ENCODE results near the gene C1QTNF12. TPM values are rescaled to one million over a fixed set of nuclear protein-coding genes. Genes with fewer than 3 reads are reported as not detected.

The C1QTNF12 gene
- total and polyA plus RNA-seq, 2 experiments from 2014 or later: 4.1 to 4.2 TPM

DNA sequence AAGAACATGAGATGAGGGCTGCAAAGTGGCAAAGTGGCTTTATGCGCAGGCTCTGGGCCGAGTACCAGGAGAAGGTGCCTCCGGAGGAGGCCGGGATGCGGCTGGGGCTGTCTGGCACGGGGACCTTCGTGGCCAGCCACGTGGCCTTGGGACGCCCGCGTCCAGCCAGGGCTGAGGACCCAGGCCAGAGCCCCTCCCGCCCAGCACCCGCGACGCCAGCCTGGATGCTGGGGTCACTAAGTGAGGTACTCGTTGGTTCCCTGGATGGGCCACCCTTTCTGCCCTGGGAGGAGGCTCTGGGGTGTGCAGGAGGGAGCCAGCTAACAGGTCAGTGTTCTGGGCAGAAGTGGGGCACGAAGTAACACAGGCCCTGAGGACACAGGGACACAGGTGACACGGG, 46.3 kb upstream of the C1QTNF12 start:
- Histone ChIP-seq H3K4me3 (no peak overlapping the region), H3K36me3 (ENCODE audit: insufficient read depth) (no peaks in the 10 kb centered on the region), H3K79me2 (replicated peaks; ENCODE audit: insufficient read depth) (no peaks in the 10 kb centered on the region), H4K20me1 (replicated peaks; ENCODE audit: insufficient read depth) (no peaks in the 10 kb centered on the region), H3K4me1 (ENCODE audit: insufficient read depth) (no peaks in the 10 kb centered on the region), H2AFZ (no peak overlapping the region), H3F3A (replicated peaks; ENCODE audit: low read depth) (0 out of 2 replicates have a peak, but pooled peaks cover 9% of the 10 kb centered on the region), H3K9me2 (ENCODE audit: insufficient read depth) (no peaks in the 10 kb centered on the region), H3K27me3 (ENCODE audit: insufficient read depth) (no peaks in the 10 kb centered on the region), H3K4me2 (no peak overlapping the region), H3K27ac (ENCODE audit: low read depth) (no peak overlapping the region)
- Mint-ChIP-seq H3K36me3 (ENCODE audit: low read depth) (no peaks in the 10 kb centered on the region), H3K27me3 (ENCODE audit: insufficient read depth, low read depth, poor library complexity) (peaks cover 11% of the 10 kb centered on the region), H3K9me3 (peaks cover 3% of the 10 kb centered on the region; the same call in 2 of the 3 replicates), H3K4me1 (peaks cover 4% of the 10 kb centered on the region; the same call in 1 of the 3 replicates), H3K27ac (no peak overlapping the region), H3K4me3 (no peak overlapping the region)
- TF ChIP-seq NANOG (IDR thresholded peaks at IDR 0.05; ENCODE audit: borderline replicate concordance) (no peak), JUNB (IDR thresholded peaks at IDR 0.05; ENCODE audit: unreplicated experiment) (no peak), CREB1 (CRISPR knock-in tag; IDR thresholded peaks at IDR 0.05; ENCODE audit: low read depth) (no peak), STAT1 (IDR thresholded peaks at IDR 0.05; ENCODE audit: unreplicated experiment) (no peak), POLR2AphosphoS5 (IDR thresholded peaks at IDR 0.05; ENCODE audit: low read depth) (no peak), ZNF114 (CRISPR knock-in tag; IDR thresholded peaks at IDR 0.05) (no peak), EZH2 (IDR thresholded peaks at IDR 0.05; ENCODE audit: low read depth, unreplicated experiment) (no peak), ZNF331 (CRISPR knock-in tag; IDR thresholded peaks at IDR 0.05; ENCODE audit: low read depth) (no peak), EZH2phosphoT487 (IDR thresholded peaks at IDR 0.05; ENCODE audit: unreplicated experiment) (no peak)
- TF ChIP-seq, protein P1, sequence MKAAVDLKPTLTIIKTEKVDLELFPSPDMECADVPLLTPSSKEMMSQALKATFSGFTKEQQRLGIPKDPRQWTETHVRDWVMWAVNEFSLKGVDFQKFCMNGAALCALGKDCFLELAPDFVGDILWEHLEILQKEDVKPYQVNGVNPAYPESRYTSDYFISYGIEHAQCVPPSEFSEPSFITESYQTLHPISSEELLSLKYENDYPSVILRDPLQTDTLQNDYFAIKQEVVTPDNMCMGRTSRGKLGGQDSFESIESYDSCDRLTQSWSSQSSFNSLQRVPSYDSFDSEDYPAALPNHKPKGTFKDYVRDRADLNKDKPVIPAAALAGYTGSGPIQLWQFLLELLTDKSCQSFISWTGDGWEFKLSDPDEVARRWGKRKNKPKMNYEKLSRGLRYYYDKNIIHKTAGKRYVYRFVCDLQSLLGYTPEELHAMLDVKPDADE (IDR thresholded peaks at IDR 0.05): no peak
- TF ChIP-seq, protein P2, sequence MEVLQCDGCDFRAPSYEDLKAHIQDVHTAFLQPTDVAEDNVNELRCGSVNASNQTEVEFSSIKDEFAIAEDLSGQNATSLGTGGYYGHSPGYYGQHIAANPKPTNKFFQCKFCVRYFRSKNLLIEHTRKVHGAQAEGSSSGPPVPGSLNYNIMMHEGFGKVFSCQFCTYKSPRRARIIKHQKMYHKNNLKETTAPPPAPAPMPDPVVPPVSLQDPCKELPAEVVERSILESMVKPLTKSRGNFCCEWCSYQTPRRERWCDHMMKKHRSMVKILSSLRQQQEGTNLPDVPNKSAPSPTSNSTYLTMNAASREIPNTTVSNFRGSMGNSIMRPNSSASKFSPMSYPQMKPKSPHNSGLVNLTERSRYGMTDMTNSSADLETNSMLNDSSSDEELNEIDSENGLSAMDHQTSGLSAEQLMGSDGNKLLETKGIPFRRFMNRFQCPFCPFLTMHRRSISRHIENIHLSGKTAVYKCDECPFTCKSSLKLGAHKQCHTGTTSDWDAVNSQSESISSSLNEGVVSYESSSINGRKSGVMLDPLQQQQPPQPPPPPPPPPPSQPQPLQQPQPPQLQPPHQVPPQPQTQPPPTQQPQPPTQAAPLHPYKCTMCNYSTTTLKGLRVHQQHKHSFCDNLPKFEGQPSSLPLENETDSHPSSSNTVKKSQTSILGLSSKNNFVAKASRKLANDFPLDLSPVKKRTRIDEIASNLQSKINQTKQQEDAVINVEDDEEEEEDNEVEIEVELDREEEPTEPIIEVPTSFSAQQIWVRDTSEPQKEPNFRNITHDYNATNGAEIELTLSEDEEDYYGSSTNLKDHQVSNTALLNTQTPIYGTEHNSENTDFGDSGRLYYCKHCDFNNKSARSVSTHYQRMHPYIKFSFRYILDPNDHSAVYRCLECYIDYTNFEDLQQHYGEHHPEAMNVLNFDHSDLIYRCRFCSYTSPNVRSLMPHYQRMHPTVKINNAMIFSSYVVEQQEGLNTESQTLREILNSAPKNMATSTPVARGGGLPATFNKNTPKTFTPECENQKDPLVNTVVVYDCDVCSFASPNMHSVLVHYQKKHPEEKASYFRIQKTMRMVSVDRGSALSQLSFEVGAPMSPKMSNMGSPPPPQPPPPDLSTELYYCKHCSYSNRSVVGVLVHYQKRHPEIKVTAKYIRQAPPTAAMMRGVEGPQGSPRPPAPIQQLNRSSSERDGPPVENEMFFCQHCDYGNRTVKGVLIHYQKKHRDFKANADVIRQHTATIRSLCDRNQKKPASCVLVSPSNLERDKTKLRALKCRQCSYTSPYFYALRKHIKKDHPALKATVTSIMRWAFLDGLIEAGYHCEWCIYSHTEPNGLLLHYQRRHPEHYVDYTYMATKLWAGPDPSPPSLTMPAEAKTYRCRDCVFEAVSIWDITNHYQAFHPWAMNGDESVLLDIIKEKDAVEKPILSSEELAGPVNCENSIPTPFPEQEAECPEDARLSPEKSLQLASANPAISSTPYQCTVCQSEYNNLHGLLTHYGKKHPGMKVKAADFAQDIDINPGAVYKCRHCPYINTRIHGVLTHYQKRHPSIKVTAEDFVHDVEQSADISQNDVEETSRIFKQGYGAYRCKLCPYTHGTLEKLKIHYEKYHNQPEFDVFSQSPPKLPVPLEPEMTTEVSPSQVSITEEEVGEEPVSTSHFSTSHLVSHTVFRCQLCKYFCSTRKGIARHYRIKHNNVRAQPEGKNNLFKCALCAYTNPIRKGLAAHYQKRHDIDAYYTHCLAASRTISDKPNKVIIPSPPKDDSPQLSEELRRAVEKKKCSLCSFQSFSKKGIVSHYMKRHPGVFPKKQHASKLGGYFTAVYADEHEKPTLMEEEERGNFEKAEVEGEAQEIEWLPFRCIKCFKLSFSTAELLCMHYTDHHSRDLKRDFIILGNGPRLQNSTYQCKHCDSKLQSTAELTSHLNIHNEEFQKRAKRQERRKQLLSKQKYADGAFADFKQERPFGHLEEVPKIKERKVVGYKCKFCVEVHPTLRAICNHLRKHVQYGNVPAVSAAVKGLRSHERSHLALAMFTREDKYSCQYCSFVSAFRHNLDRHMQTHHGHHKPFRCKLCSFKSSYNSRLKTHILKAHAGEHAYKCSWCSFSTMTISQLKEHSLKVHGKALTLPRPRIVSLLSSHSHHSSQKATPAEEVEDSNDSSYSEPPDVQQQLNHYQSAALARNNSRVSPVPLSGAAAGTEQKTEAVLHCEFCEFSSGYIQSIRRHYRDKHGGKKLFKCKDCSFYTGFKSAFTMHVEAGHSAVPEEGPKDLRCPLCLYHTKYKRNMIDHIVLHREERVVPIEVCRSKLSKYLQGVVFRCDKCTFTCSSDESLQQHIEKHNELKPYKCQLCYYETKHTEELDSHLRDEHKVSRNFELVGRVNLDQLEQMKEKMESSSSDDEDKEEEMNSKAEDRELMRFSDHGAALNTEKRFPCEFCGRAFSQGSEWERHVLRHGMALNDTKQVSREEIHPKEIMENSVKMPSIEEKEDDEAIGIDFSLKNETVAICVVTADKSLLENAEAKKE (CRISPR knock-in tag; IDR thresholded peaks at IDR 0.05): no peak
- TF ChIP-seq, protein P3, sequence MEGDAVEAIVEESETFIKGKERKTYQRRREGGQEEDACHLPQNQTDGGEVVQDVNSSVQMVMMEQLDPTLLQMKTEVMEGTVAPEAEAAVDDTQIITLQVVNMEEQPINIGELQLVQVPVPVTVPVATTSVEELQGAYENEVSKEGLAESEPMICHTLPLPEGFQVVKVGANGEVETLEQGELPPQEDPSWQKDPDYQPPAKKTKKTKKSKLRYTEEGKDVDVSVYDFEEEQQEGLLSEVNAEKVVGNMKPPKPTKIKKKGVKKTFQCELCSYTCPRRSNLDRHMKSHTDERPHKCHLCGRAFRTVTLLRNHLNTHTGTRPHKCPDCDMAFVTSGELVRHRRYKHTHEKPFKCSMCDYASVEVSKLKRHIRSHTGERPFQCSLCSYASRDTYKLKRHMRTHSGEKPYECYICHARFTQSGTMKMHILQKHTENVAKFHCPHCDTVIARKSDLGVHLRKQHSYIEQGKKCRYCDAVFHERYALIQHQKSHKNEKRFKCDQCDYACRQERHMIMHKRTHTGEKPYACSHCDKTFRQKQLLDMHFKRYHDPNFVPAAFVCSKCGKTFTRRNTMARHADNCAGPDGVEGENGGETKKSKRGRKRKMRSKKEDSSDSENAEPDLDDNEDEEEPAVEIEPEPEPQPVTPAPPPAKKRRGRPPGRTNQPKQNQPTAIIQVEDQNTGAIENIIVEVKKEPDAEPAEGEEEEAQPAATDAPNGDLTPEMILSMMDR (conservative IDR thresholded peaks at IDR 0.05; ENCODE audit: low read depth in 2 of 2): no peak
- ATAC-seq (no peak), DNase-seq (ENCODE audit: low spot score) (no peak)
